HG03378 (cell line): ENCODE data around the gene GRIK5.
A peak's percentile ranks its signal among the peaks of the same experiment; 100 is the strongest.
"Not testable (repeated sequence)": the region's sequence is repeated elsewhere in the genome, so short reads cannot be mapped to it uniquely, and the experiment has no call there.

Experiments used
- ATAC-seq: cut with Tn5 transposase; IDR thresholded peaks from one replicate; pipeline ENCODE4 v1.9.1; 2021; ENCODE audit warnings: mild to moderate bottlenecking, moderate library complexity; ENCODE audit not compliant: unreplicated experiment

Gene GRIK5

DNA sequence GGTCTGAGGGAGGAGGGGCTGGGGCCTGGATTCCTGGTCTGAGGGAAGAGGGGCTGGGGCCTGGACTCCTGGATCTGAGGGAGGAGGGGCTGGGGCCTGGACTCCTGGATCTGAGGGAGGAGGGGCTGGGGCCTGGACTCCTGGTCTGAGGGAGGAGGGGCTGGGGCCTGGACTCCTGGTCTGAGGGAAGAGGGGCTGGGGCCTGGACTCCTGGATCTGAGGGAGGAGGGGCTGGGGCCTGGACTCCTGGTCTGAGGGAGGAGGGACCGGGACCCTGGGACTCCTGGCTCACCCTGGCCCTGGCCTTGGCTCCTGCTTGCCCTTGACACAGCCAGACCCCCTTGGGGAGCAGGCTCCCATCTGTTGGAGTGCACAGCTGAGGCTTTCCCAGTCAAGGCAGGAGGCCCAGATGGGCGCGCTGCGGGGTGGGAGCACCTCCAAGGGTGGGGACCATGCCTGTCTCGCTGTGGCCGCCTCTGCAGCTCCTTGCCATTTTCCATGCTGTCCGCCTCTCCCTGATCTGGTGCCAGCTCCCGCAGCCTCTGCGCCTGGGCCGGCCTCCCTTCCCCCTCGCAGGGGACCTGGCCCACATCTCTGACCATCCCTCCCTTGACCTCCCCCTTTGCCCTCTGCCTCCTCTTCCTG lies 78.0 kb downstream of the GRIK5 start:
- ATAC-seq, result not testable (repeated sequence)

DNA sequence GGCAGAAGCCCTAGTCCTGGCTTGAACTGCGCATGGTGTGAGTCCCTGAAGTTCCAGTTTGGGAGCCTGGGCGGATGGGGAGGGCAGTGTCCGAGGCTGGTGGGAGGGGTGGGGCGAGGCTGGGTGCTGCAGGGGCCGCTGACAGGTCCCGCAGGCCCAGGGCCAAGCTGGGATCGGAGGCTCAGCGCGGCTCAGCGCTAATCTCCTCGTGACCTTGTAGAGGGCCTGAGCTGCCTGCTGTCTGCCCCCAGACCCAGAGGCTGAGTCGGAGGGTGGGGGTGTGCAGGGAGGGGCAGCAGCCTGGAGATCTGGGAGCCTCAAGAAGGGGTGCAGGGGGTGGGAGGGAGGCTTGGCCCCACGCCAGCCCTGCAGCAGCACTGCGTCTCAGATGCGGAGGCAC lies 79.0 kb downstream of the GRIK5 start:
- no peak for ATAC-seq

DNA sequence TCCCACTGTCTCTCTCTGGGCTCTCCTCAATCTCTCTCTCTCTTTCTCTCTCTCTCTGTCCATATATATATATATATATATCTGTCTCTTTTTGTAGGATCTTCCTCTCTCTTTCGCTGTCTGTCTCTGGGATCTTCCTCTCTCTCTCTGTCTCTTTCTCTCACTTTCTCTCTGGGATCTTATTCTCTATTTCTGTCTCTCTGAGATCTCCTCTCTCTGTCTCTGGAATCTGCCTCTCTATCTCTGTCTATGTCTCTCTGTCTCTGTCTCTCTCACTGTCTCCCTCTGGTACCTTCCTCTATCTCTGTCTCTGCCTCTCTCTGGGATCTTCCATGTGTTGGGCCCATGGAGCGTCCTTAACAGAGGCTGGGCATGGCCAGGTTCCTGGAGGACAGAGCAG lies 79.4 kb downstream of the GRIK5 start:
- no peak for ATAC-seq

DNA sequence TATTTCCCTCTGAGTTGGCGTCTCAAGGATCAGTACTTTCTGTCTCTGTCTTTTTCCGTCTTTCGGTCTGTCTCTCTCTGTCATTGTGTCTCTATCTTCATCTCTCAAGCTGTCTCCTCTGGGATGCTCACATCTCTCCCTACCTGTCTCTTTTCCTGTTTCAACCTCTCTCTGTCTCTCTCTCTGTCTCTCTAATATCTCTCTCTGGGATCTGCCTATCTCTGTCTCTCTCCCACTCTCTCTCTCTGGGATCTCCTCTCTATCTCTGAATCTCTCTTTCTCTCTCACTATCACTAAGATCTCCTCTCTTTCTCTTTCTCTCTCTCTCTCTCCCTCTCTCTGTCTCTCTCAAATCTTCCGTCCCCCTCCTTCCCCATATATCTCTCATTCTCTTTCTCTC lies 80.0 kb downstream of the GRIK5 start:
- ATAC-seq, result no peak

DNA sequence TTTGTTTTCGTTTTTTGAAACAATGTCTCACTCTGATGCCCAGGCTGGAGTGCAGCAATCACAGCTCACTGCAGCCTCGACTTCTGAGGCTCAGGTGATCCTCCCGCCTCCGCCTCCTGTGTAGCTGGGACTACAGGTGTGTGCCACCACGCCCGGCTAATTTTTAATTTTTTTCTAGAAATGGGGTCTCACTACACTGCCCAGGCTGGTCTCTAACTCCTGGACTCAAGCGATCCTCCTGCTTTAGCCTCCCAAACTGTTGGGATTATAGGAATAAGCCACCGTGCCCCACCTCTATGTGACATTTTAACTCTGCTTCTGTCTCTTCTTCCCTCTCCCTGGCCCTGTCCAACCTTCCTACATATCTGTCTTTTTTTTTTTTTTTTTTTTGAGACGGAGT lies 81.1 kb downstream of the GRIK5 start:
- no peak for ATAC-seq

DNA sequence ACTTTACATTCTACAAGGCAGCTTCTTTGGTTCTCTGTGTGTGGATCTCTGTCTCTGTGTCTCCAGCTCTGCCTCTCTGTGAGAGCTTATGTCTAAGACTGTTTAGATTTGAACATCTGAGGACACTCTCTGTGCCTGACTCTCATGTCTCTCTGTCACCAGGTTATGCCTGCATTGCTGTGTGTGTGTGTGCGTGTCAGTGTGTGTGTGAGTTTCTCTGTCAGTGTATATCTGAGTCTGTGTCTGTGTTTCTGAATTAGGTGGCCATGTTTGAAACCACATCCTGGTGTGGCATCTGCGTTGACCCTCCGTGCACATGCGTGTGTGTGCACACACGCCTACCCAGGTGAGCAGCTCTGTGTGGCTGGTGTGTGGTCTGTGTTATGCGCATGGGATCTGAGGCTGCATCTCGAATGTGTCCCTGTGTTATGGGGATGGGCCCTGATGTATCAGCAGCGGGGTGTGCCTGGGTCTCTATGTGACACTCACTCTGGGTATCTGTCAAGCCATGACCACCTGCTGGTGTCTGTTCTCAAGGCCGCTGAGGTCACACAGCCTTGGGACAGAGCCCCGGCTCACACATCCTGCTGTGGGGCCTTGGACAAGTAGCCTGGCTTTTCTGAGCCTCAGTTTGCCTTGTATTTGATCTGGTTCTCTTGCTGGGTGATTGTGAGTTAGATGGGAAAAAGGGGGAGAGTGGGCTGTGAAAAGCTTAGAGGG lies 82.7 kb downstream of the GRIK5 start:
- ATAC-seq, result no peak

DNA sequence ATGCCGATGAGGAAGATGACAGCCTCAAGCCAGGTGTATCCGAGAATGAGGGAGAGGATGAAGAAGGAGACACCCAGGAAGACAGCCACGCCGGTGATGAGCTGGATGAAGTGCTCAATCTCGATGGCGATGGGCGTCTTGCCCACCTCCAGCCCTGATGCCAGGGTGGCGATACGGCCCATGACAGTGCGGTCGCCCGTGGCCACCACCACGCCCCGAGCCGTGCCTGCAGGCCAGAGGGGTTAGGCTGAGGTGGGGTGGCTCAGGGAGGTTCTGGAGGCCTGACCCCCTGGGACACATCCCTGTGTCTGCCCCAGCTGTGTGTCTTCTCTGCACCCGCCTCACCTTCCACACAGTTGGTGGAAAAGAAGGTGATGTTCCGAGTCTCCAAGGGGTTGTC lies 85.0 kb downstream of the GRIK5 start:
- ATAC-seq, result no peak

DNA sequence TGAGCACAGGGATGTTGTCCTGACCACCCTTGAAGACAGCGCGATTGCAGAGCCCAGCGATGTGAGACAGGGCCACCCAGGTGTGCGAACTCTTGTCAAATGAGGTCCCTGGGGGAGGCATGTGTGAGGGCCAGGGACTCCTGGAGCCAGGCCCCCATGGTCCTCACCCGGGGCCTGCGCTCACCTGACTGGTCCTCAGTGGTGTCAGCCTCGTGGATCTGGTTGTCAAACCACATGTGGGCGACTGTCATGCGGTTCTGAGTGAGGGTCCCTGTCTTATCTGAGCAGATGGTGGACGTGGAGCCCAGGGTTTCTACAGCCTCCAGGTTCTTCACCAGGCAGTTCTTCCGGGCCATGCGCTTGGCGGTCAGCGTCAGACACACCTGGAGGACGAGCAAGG lies 88.3 kb downstream of the GRIK5 start:
- no peak for ATAC-seq

DNA sequence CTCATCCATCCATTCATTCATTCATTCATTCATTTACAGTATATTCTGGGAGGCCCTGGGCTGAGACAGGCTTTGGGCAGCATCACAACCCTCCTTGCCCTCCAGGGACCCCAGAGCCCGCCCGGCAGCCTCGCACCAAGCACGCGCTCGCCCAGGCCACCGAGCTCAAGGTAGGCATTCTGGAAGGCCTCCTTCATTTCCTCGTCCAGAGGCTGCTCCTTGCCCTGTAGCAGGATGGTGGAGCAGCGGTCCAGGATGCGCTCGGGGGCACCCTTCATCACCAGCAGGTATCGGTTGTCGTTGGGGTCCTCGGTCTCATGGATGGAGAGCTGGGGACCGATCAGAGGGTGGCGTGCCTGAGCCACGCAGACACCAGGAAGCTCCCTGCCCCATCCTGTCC lies 91.5 kb downstream of the GRIK5 start:
- no peak for ATAC-seq

DNA sequence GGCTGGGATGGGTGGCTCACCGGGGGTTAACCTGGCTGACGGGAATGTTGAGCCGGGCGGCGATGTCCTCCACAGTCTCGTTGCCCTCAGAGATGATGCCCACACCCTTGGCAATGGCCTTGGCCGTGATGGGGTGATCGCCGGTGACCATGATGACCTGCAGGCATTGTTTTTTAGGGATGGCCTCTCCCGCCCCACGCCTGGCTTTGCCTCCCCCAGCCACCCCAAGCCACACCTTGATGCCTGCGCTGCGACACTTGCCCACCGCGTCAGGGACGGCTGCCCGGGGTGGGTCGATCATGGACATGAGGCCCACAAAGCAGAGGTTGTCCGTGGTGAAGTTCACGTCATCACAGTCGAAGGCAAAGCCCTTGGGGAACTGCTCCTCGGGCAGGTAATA lies 92.1 kb downstream of the GRIK5 start:
- no peak for ATAC-seq

DNA sequence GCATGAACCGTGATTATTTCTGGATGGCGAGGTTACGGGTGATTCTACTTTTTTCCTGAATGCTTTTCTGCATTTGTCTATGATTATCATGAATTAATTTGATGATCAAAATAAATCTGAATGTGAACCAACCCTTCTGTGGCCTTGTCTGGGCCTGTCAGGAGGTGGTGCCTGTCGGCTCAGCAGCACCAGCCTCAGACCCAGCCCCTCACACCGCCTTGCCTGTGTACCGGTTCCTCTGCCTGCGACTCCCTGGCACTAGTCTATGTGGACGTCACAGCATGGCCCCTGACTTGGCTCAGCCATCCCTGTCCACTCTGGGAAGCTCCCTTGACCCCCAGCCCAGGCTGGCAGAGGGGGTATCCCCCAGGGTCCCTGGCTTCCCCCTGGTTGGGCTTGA lies 95.4 kb downstream of the GRIK5 start:
- ATAC-seq, result no peak

DNA sequence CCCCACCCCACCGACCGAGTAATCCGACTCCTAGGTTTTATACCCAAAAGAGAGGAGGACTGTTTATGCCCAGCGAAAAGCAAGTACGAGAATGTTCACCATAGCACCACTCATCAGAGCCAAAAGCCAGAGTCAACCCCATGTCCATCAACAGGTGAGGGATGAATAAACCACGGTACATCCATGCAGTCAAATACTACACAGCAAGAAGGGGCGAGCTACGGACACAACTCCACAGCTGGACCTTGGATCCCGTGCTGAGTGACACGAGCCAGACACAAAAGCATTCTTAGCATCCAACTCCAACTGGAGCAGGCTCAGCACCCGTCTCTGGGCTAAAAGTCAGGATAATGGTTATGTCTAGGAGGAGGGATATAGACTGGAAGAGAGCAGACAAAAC lies 98.6 kb downstream of the GRIK5 start:
- no peak for ATAC-seq

DNA sequence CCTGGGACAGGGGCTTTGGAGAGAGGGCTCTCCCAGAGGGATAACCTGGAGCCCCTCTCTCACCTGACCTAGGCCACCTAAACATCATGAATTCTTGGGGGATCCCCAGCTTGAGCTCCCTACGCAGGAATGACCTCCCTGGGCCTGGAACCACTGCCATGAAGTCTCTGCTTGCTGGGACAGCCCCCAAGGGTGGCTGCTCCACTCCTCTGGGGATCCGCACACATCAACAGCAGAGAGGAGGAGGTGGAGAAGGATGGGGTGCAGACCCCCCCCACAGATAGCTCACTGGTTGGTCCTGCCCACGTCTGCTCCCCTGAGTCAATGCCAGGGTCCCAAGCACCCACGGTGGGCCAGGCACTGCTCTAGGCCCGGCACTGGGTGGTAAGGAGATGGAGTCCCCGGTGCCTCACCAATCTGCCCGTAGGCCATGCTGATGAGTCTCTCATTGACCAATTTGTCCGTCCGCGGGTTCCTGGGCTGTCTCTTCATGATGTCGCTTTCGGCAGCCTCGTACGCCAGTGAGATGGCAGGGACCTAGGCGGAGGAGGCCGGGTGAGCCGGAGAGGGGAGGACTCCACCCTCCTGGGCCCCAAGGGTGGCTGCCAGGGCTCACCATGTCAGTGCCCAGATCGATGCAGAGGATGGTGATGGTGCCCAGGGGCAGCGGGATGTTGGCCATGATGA lies 100.1 kb downstream of the GRIK5 start:
- no peak for ATAC-seq

DNA sequence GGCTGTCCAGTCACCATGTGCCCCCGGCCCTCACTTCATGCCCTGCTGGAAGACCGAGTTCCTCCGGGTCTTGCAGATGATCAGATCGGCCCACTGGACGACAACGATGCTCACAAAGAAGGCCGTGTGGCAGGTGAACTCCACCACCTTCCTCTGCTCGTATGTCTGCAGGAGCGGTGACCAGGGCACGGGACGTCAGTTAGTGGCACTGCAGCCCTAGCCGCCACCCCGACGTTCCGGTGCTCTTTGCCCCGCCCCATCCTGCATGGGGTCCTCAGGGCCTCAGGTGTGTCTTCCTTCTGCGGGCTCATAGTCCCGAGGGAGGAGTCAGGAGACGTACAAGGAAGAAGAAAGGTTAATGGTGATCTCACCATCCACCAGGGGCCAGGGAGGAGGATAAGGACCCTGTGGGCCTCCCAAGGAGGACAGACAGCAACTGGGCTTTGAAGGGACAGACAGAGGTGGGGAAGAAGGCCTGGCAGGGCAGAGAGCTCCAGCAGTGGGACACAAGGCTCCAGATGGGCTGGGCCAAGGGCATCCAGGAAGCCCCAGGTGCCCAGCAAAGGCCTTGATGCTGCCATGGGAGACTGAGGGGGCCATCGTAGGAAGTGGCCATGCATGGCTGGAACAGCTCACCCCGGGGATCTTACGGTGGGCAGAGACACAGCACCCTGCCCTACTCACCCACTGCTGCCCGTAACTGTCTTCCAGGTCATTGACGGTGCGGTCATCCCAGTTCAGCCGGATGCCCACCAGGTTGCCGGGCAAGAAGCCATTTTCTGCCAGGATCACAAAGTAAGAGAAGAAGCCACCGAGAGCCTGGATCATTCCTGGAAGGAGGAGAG lies 101.0 kb downstream of the GRIK5 start:
- no peak for ATAC-seq

DNA sequence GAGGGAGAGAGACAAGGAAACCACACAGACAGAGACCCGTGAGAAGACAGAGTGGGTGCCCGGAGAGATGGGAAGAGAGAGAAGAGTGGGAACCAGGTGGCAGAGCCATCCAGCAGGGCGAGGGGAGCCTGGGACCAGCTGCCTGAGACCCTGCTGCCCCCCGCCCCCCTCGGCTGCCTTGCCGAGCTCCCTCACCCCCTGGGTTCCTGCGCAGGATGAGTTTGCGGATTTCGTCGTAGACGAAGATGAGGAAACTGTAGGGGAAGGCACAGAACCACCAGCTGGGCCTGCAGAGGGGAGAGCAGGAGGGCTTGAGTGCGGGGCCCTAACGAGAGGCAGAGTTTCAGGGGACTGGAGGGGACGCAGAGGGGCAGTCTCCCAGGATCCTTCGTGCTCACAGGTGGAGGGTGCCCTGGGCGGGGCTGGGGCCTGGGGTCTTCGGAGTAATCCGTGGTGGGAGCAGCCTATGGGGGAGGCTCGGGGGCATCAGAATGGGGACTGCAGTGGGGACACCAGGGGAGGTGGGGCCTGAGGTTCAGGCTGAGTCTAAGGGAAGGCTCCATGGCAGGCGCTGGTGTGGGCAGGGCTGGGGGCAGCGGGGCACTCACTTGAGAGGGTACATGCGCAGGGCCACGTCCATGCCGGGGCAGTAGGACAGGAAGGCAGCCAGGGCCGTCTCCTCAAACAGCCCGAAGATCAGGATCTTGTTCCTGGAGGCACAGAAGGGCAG lies 102.8 kb downstream of the GRIK5 start:
- no peak for ATAC-seq

DNA sequence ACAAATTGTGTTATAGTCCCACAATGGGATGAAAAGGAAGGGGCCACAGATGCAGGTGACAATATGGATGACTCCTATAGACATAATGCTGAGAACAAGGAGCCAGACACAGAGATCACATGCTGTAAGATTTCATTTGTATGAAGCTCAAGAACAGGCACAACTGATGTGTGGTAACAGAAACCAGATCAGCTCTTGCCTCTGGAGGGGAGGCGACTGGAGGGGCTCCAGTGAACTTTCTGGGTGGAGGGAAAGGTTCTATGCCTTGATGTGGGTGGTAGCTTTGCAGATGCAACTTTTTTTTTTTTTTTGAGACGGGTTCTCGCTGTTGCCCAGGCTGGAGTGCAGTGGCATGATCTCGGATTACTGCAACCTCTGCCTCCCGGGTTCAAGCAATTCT lies 104.9 kb downstream of the GRIK5 start:
- ATAC-seq, result no peak

DNA sequence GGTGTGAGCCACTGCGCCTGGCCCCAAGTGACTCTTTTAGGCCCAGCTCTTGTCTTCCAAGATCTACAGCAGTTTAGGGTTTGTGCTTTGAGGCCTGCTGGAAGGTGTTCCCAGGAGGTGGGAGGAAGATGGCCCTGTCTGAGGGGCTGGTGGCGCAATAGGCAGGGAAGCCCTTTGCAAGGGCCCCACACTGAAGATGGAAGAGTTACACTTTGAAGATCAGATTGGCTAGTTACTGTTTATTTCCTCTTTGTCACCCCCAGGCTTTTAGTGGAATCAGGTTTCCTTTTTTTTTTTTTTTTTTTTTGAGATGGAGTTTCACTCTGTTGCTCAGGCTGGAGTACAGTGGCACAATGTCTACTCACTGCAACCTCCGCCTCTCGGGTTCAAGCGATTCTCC lies 109.0 kb downstream of the GRIK5 start:
- no peak for ATAC-seq

DNA sequence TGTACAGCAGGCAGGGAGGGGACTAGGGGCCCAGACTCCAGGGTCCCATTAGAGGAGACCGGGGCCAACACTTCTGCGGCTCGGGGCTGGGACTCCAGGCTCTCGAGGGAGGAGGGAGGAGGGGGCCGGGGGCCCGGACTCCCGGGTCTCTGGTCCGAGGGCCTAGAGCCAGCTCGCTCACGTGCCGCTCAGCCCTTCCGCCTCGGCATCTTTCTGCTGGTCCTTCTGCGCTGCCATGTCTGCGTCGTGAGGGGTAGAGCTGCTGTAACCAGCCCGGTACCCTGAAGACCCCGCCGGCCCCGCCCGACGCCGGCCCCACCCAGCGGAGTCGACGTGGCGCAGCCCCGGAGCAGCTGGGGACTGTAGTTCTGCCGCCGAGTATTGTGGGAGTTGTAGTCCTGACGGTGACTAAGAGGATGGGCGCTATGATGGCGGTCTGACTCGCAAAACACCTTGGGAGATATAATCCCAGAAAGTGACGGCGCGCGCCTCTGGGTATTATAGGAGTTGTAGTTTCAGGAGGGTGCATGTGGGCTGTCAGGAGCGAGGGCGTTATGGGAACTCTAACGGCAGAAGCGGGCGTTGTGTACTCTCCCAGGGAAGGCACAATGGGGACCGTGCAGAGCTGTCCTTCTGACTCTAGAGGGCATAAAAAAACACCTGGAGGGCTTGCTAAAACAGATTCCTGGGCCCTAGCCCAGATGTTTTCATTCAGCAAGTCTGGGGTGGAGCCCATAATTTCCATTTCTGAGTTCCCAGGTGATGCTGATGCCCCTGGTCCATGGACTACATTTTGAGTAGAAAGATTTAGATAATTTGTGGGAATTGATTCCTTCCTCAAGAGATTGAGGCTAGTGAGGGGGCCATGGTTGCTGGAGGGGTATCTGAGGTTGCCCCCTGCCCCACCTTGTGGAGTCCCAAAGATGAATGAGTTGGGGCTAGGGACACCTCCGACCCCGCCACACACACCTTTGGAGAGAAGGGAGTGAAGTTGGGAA lies 110.7 kb downstream of the GRIK5 start, which contains the start of gene RABAC1:
RABAC1 (minus strand) TSS at position 266 of the 998 bp plus-strand sequence; CDS start at position 237, 29 bp downstream.
- ATAC-seq, result peak; percentile 79

DNA sequence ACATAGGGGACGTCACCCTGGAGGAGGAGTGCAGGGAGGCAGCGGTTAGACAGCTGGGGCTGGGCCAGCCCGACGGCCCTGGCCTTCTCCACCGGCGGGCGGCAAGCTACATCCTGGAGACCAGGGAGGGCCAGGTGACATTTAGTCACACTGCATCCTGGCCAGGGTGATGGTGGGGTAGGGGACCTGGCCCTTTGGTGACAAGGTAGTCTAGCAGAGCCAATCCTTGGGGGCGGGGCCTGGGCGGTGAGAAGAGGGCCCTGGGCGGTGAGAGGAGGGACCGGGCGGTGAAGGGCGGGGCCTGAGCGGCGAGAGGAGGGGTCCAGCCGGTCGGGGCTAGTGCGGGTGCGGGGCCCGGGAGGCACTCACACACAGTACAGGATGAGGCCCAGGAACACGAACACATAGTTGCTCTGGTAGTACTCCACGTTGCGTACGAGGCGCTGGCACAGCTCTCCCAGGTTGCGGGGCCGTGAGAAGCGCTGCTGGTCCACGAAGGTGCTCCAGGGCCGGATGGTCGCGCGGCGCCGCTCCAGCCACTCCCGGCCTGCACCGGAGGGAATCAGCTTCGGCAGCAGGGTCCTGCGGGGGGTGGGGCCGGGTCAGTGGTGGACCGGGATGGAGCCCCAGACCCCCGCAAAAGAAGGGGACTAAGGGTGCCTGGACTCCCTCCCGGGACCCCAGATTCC lies 111.5 kb downstream of the GRIK5 start:
- ATAC-seq, result no peak
